ENCODE results near the gene FRA10AC1. TPM values are rescaled to one million over a fixed set of nuclear protein-coding genes. Genes with fewer than 3 reads are reported as not detected.
"Not testable (repeated sequence)": the region's sequence is repeated elsewhere in the genome, so short reads cannot be mapped to it uniquely, and the experiment has no call there.

The FRA10AC1 gene
- total RNA-seq, 1 donor from 2014 or later, result 15.5 TPM

- DNase-seq (no peak), ATAC-seq (no peak)
- intact Hi-C loops (cut with micrococcal nuclease), result no loop called here
Measured at GRCh38 chr10:93704451-93704850, 2.1 kb upstream of the FRA10AC1 start.

- DNase-seq (no peak), ATAC-seq (no peak)
- intact Hi-C loops (cut with micrococcal nuclease), result no loop called here
Measured at GRCh38 chr10:93703841-93704240, 1.4 kb upstream of the FRA10AC1 start.

GRCh38 chr10:93703066-93703465, 674 bp upstream of the FRA10AC1 start:
- intact Hi-C loops (cut with micrococcal nuclease), result no loop called here
- DNase-seq (no peak), ATAC-seq (peak; percentile 10)

GRCh38 chr10:93701866-93702209, 554 bp downstream of the FRA10AC1 start:
- DNase-seq, result no peak
- ATAC-seq, result peak; percentile 29
- intact Hi-C loops (cut with micrococcal nuclease), result no loop called here

- ATAC-seq, result no peak
- intact Hi-C loops (cut with micrococcal nuclease), result no loop called here
- no peak for DNase-seq
Measured at GRCh38 chr10:93697207-93697606, 5.2 kb downstream of the FRA10AC1 start.

GRCh38 chr10:93696582-93696981, 5.8 kb downstream of the FRA10AC1 start:
- DNase-seq; ATAC-seq; intact Hi-C loops (cut with micrococcal nuclease): not testable (repeated sequence)

GRCh38 chr10:93695740-93696139, 6.7 kb downstream of the FRA10AC1 start:
- intact Hi-C loops (cut with micrococcal nuclease), result no loop called here
- DNase-seq (no peak), ATAC-seq (no peak)

- DNase-seq (no peak), ATAC-seq (no peak)
- intact Hi-C loops (cut with micrococcal nuclease), result no loop called here
Measured at GRCh38 chr10:93687737-93688136, 14.7 kb downstream of the FRA10AC1 start.

- DNase-seq (no peak), ATAC-seq (peak; percentile 66)
- intact Hi-C loops (cut with micrococcal nuclease), result no loop called here
Measured at GRCh38 chr10:93680412-93681047, 21.9 kb downstream of the FRA10AC1 start.

- ATAC-seq (peak; percentile 81), DNase-seq (no peak)
- intact Hi-C loops (cut with micrococcal nuclease), result no loop called here
Measured at GRCh38 chr10:93678805-93679587, 23.4 kb downstream of the FRA10AC1 start.

- ATAC-seq (no peak), DNase-seq (no peak)
- intact Hi-C loops (cut with micrococcal nuclease), result no loop called here
Measured at GRCh38 chr10:93678386-93678785, 24.0 kb downstream of the FRA10AC1 start.

GRCh38 chr10:93673791-93674190, 28.6 kb downstream of the FRA10AC1 start:
- intact Hi-C loops (cut with micrococcal nuclease), result no loop called here
- DNase-seq (no peak), ATAC-seq (no peak)

- DNase-seq (no peak), ATAC-seq (no peak)
- intact Hi-C loops (cut with micrococcal nuclease), result no loop called here
Measured at GRCh38 chr10:93672890-93673289, 29.5 kb downstream of the FRA10AC1 start.

GRCh38 chr10:93672022-93672678, 30.2 kb downstream of the FRA10AC1 start:
- no peak for DNase-seq
- intact Hi-C loops (cut with micrococcal nuclease), result no loop called here
- no peak for ATAC-seq

GRCh38 chr10:93671042-93671441, 31.4 kb downstream of the FRA10AC1 start:
- DNase-seq (no peak), ATAC-seq (no peak)
- intact Hi-C loops (cut with micrococcal nuclease), result no loop called here

- ATAC-seq, result no peak
- DNase-seq, result no peak
- intact Hi-C loops (cut with micrococcal nuclease), result no loop called here
Measured at GRCh38 chr10:93670372-93670771, 32.0 kb downstream of the FRA10AC1 start.

GRCh38 chr10:93667795-93668194, 34.6 kb downstream of the FRA10AC1 start:
- intact Hi-C loops (cut with micrococcal nuclease), result no loop called here

GRCh38 chr10:93666030-93666429, 36.4 kb downstream of the FRA10AC1 start:
- ATAC-seq (no peak), DNase-seq (no peak)
- intact Hi-C loops (cut with micrococcal nuclease), result no loop called here

More at GRCh38 chr10:93667795-93668194, 34.6 kb downstream of the FRA10AC1 start:
- ATAC-seq (no peak), DNase-seq (no peak)

- no peak for ATAC-seq
- intact Hi-C loops (cut with micrococcal nuclease), result no loop called here
Measured at GRCh38 chr10:93657757-93658156, 44.6 kb downstream of the FRA10AC1 start.

GRCh38 chr10:93656155-93656554, 46.2 kb downstream of the FRA10AC1 start:
- ATAC-seq (no peak), DNase-seq (no peak)
- intact Hi-C loops (cut with micrococcal nuclease), result no loop called here

More at GRCh38 chr10:93657757-93658156, 44.6 kb downstream of the FRA10AC1 start:
- no peak for DNase-seq
